Esophagus muscularis mucosa (tissue), 3 donors: ENCODE data around the gene PIGL.

ENCODE experiments used
- CTCF ChIP-seq, 3 experiments: fragments of 200-600 bp in 2 of 3; fragments of 450-650 bp in 1 of 3; sonication (generic) in 2 of 3; IDR thresholded peaks; one replicate each; pipeline ENCODE4 v1.5.1; 2017 to 2019; ENCODE audit warnings: antibody characterized with exemption in 3 of 3, mild to moderate bottlenecking in 2 of 3, moderate library complexity in 1 of 3
- POLR2AphosphoS5 ChIP-seq, 2 donors: sonication (generic); formaldehyde crosslinking; IDR thresholded peaks; one replicate each; pipeline ENCODE4 v1.6.1; 2017; ENCODE audit warnings: antibody characterized with exemption in 2 of 2

GRCh38 chr17:16189791-16190348 lies 27.1 kb upstream of the PIGL start:
- TF ChIP-seq POLR2AphosphoS5 (IDR thresholded peaks at IDR 0.05) = no peak
- no peak for TF ChIP-seq CTCF (IDR thresholded peaks at IDR 0.05)
